Measurements from ENCODE around the gene PRR36.
"Not testable (repeated sequence)": the region's sequence is repeated elsewhere in the genome, so short reads cannot be mapped to it uniquely, and the experiment has no call there.

The PRR36 gene

DNA sequence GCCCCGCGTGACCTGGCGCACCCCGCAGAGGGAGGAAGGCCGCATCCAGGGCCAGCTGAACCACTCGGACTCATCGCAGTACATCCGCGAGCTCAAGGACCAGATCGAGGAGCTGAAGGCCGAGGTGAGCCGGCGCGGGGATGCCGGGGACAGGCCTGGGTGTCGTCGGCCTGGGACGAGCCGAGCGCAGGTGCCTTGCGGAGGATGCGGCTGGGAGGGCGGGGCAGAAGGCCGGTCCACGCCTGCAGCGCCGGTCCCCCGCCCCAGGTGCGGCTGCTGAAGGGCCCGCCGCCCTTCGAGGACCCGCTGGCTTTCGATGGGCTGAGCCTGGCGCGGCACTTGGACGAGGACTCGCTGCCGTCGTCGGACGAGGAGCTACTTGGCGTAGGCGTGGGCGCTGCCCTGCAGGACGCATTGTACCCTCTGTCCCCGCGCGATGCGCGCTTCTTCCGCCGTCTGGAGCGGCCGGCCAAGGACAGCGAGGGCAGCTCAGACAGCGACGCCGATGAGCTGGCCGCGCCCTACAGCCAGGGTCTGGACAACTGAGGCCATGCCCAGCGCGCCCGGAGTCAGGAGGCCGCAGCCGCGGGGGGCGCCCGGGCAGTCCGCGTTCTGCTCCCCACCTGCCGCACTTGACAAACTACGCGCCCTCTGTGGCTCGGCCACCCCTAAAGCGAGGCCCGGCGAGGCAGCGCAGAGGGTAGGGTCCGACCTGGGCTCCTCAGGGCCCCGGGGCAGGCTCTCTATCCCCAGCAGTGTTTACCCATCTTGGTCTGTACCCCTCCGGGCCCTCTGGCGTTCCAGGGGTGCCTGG lies 10.8 kb downstream of the PRR36 start:
- TF ChIP-seq, protein P1, sequence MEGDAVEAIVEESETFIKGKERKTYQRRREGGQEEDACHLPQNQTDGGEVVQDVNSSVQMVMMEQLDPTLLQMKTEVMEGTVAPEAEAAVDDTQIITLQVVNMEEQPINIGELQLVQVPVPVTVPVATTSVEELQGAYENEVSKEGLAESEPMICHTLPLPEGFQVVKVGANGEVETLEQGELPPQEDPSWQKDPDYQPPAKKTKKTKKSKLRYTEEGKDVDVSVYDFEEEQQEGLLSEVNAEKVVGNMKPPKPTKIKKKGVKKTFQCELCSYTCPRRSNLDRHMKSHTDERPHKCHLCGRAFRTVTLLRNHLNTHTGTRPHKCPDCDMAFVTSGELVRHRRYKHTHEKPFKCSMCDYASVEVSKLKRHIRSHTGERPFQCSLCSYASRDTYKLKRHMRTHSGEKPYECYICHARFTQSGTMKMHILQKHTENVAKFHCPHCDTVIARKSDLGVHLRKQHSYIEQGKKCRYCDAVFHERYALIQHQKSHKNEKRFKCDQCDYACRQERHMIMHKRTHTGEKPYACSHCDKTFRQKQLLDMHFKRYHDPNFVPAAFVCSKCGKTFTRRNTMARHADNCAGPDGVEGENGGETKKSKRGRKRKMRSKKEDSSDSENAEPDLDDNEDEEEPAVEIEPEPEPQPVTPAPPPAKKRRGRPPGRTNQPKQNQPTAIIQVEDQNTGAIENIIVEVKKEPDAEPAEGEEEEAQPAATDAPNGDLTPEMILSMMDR (conservative IDR thresholded peaks at IDR 0.05) = no peak
- H3K27ac ChIP-seq = no peak overlapping the region

DNA sequence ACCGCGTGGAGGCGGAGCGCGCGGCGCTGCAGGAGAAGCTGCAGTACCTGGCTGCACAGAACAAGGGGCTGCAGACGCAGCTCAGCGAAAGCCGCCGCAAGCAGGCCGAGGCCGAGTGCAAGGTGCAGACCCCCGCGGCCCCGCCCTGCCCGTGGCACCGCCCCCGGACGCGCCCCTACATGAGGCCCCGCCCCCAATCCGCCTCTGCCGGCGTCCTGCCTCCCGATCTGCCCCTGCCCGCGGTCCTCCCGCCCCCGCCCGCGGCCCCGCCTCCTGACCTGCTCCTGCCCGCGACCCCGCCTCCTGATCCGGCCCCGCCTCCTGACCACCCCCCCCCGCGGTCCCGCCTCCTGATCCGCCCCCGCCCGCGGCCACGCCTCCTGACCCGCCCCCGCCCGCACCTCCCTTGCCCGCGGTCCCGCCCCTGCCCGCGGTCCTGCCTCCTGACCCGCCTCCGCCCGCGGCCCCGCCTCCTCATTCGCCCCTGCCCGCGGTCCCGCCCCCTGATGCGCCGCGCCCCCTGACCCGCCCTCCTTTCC lies 11.7 kb downstream of the PRR36 start:
- no peak overlapping the region for H3K27ac ChIP-seq
- TF ChIP-seq, protein P1 (conservative IDR thresholded peaks at IDR 0.05) = no peak

DNA sequence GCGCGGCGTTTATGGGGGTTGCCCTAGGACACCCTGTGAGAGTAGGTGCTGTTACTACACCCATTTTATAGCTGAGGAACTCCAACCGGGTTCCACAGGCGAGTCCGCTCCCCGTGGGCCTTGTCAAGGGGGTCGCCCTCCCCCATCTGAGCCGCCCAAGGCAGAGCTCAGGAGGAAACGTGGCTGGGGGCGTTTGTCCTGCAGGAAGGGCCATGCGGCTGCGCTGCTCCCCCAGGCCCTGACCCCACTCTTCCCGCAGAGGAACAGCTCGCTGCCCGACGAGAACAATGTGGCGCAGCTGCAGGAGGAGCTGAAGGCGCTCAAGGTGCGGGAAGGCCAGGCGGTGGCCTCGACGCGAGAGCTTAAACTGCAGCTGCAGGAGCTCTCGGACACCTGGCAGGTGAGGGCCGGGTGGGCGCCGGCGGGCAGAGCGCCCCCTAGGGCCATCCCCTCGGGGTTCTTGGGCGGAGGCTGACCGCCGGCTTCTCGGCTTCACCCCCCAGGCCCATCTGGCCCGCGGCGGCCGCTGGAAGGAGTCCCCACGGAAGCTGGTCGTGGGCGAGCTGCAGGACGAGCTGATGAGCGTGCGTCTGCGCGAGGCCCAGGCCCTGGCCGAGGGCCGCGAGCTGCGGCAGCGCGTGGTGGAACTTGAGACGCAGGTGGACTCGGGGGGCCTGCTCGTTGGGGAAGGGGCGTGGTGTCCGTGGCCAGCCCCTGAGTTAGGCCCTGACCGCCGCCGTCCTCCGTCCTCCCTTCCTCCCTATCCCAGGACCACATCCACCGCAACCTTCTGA lies 12.4 kb downstream of the PRR36 start:
- no peak overlapping the region for H3K27ac ChIP-seq
- TF ChIP-seq, protein P1 (conservative IDR thresholded peaks at IDR 0.05) = no peak

DNA sequence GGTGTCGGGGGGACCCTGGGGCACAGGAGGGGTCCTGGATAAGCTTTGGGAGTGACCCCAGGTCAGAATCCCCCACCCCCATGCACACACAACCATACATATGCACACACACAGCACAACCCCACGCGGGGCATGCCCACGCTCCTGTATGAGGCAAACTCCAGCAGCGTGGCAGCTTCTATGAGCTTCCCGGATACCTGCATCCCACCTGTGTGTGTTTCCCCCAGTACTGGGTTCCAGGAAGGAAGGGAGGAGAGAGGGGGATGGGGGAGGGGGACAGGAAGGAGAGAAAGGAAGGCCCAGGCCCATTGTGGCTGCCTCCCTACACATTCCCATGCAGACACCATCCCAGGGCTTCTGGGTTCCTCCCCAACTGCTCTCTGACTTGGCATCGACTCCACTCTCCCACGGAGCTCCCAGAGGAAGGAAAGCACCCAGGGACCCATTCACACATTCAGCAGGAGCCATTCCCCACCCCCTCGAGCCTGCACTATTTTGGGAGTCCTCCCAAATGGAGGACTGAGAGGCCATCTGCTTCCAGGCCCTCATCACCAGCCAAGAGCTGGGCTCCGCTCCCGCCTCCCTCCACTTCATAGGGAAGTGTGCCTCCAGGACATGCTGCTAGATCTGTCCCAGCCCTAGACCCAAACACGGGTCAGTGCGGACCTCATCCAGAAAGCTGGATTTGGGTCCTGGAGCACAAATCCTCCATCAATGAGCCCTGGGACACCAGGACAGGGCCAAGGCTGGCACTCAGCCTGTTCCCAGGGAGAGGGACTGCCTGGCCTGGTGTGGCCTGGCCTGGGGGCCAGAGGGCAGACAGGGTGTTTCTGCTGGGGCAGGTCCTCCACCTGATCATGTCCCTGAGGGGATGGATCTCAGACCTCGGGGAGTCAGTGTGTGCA lies 13.2 kb downstream of the PRR36 start:
- TF ChIP-seq, protein P1 (conservative IDR thresholded peaks at IDR 0.05) = no peak

DNA sequence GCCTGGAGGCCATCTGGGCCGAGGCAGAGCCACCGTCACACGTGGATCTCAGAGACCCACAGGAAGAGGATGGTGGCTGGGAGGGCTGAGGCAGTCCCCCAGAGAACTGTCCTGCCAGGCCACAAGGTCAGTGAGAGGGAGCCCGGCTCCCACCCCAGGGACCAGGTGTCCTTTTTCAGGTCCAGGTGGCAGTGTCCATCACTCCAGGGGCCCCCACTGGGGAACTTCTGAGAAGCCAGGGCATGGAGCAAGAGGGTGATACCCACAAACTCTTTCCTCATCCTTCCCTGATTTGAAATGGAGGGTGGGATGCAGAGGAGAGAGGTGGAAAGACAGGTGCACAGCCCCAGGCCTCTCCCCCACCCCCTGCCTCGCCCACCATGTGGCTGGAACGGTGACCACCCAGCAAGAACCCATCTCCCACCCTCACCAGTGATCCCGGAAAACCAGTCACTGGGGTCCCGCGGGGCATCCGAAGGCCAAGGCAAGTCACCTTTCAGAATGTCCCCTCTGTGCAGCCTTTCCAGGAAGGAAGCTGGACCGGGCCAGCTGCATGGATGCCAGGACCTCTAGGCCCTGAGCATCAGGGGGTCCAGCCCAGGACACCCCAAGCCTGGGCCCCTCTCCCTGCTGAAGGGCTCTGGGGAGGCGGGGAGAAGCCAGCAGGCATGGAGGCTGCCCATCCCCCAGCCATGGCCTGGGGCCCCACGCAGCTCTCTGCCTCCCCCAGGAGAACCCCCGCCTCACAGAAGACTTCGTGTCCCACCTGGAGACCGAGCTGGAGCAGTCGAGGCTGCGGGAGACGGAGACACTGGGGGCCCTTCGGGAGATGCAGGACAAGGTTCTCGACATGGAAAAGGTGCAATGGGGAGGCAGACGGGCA lies 14.1 kb downstream of the PRR36 start:
- H3K27ac ChIP-seq = no peak overlapping the region
- TF ChIP-seq, protein P1 (conservative IDR thresholded peaks at IDR 0.05) = no peak

More for the DNA sequence above, 13.2 kb downstream of the PRR36 start:
- no peak overlapping the region for H3K27ac ChIP-seq

DNA sequence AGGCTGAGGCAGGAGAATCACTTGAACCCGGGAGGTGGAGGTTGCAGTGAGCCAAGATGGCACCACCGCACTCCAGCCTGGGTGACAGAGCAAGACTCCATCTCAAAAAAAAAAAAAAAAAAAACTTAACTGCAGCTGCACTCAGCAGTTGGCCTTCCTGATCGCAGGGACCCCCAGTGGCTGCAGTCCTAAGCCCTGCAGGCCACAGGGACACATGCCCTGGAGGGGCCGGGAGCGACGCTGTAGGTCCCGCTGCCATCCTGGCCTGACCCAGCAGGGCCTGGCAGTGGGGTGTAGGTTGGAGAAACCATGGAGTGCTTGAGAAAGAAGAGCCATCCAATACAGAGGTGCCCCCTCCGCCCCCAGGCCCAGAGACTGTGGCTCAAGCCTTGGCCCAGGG lies 15.1 kb downstream of the PRR36 start:
- not testable (repeated sequence) for H3K27ac ChIP-seq

Data from VCaP (cell line).